ENCODE measurements around the gene MLF2. TPM values are rescaled to one million over a fixed set of nuclear protein-coding genes. Genes with fewer than 3 reads are reported as not detected.
A peak's percentile ranks its signal among the peaks of the same experiment; 100 is the strongest.

The MLF2 gene
- total and polyA plus RNA-seq, 9 of the 15 experiments (the other 6 are each of a cell fraction or from before 2014, with no cell fraction given), result 11.4 to 190 (median 139) TPM

DNA sequence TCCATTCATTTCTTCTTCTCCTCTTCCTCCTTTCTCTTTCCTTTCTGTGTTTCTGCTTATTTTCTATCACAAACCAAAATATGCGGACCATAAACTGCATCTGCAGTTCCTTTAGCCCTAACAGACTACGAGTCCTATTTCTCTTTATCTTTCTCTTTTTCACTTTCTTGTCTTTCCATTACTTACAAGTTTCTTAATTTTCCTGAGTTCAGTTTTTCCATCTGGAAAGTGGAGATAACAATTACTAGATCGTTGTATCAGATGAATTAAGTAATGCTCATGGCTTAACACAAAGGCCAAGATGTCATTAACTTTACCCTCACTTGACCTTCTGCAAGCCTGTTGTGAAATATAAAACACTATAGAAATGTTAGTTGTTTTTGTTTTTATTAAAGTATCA lies 30.1 kb downstream of the MLF2 start (continued):
- TF ChIP-seq CHAMP1 (IDR thresholded peaks at IDR 0.05) (0 out of 2 replicates have a peak, but pooled peaks have one; percentile 28), JUND (IDR thresholded peaks at IDR 0.05; ENCODE audit: borderline replicate concordance, low read depth, low read length) (0 out of 2 replicates have a peak, but pooled peaks have one; percentile 16), JUND (tag; IDR thresholded peaks at IDR 0.05; ENCODE audit: borderline replicate concordance, low read depth, low read length) (no peak), TGIF2 (CRISPR knock-in tag; IDR thresholded peaks at IDR 0.05) (no peak), GATAD2B (IDR thresholded peaks at IDR 0.05; ENCODE audit: borderline replicate concordance) (0 out of 2 replicates have a peak, but pooled peaks have one; percentile 44), TAL1 (IDR thresholded peaks at IDR 0.05) (peak; percentile 69)

GRCh38 chr12:6716874-6717437 lies 36.0 kb downstream of the MLF2 start:
- CTCF ChIA-PET (ENCODE audit: low intra/inter-chr PET ratio), result no interaction called here
- DNase-seq (ENCODE audit: extremely low read depth in 1 of 4, low spot score in 3 of 4), result no peak
- 48% methylated on average over 6 of the region's 10 CpGs for WGBS (ENCODE audit: insufficient coverage, low coverage, missing lambda C conversion rate)
- H3K27me3 ChIP-seq (ENCODE audit: control insufficient read depth in 2 of 2, insufficient read depth in 2 of 2, low read length in 2 of 2), result no peaks in the 10 kb centered on the region
- TSS peak; percentile 96 for BruUV-seq (replicated peaks)
- no peaks in the 10 kb centered on the region for H4K20me1 ChIP-seq (replicated peaks; ENCODE audit: control insufficient read depth, insufficient read depth, low read length)
- H3K27ac ChIP-seq (ENCODE audit: extremely low read depth, low read depth, low read length), result no peak overlapping the region; the same call in 2 of the 3 replicates
- peaks cover 4% of the 10 kb centered on the region in 2 experiments; a peak in 3 of 5 replicates for H3K4me1 ChIP-seq (replicated peaks in 1 of 2; ENCODE audit: control insufficient read depth in 2 of 2, insufficient read depth in 2 of 2, low read length in 2 of 2)
- H3K9me3 ChIP-seq (replicated peaks; ENCODE audit: control insufficient read depth, insufficient read depth, low read depth, low read length), result no peaks in the 10 kb centered on the region
- no peaks in the 10 kb centered on the region for H3K9me1 ChIP-seq (ENCODE audit: control insufficient read depth, insufficient read depth, low read length)
- POLR2A ChIA-PET, result interaction anchor here (0.6 kb wide), 1 partner anchor 30 kb away, joined by 3 read pairs; no protein-coding TSS in a partner anchor
- H3K36me3 ChIP-seq (ENCODE audit: control insufficient read depth, insufficient read depth, low read length), result no peaks in the 10 kb centered on the region
- H3K4me2 ChIP-seq (ENCODE audit: insufficient read depth, low read length), result no peak overlapping the region; the same call in 1 of the 2 replicates
- intact Hi-C loops (cut with micrococcal nuclease), result no loop called here
- H2AFZ ChIP-seq (ENCODE audit: low read depth, low read length), result no peak overlapping the region
- in situ Hi-C loops (cut with MboI), result no loop called here
- H3K4me3 ChIP-seq, result peak overlapping the region; percentile 13; the same call in 1 of the 2 replicates
- ATAC-seq, result no peak; the same call in 1 of the 3 replicates
- no peaks in the 10 kb centered on the region for H3K79me2 ChIP-seq (ENCODE audit: control insufficient read depth, insufficient read depth, low read length)
- FAIRE-seq, result no peak
- no peak overlapping the region for H3K9ac ChIP-seq (ENCODE audit: insufficient read depth in 1 of 2, low read depth in 2 of 2, low read length in 2 of 2)
- TF ChIP-seq MED1 (CRISPR knock-in tag; IDR thresholded peaks at IDR 0.05; ENCODE audit: borderline replicate concordance) (no peak), GATA2 (CRISPR knock-in tag; IDR thresholded peaks at IDR 0.05) (no peak), TAF7 (tag; IDR thresholded peaks at IDR 0.05) (no peak), ARHGAP35 (IDR thresholded peaks at IDR 0.05; ENCODE audit: partially characterized antibody) (no peak), XRCC3 (IDR thresholded peaks at IDR 0.05) (no peak), POLR2G (IDR thresholded peaks at IDR 0.05; ENCODE audit: low read depth, low read length) (peak; percentile 16; the same call in 1 of the 2 replicates), ARID3B (CRISPR knock-in tag; IDR thresholded peaks at IDR 0.05; ENCODE audit: borderline replicate concordance) (no peak), ILF3 (IDR thresholded peaks at IDR 0.05; ENCODE audit: borderline replicate concordance) (no peak), SUPT5H (IDR thresholded peaks at IDR 0.05) (peak; percentile 77), CBFA2T2 (conservative IDR thresholded peaks at IDR 0.05) (no peak)

All from K562 (cell line).